Stimulated activated CD8-positive, alpha-beta memory T cell treated with anti-CD3 and anti-CD28 coated beads, Interleukin-7, amount 100 ng/mL, for 24 hours (primary cell): ENCODE data around the gene MCF2L.
A peak's percentile ranks its signal among the peaks of the same experiment; 100 is the strongest.
"Not testable (repeated sequence)": the region's sequence is repeated elsewhere in the genome, so short reads cannot be mapped to it uniquely, and the experiment has no call there.

Experiments used
- DNase-seq: peaks from one replicate; pipeline ENCODE4 v3.0.0-alpha.2; 2020; ENCODE audit warnings: low read depth

MCF2L gene

GRCh38 chr13:113015826-113016525, 47.0 kb downstream of the MCF2L start:
- no peak for DNase-seq

GRCh38 chr13:113016526-113017295, 47.7 kb downstream of the MCF2L start:
- no peak for DNase-seq

GRCh38 chr13:113017506-113018215, 48.6 kb downstream of the MCF2L start:
- no peak for DNase-seq

GRCh38 chr13:113018676-113019465, 49.9 kb downstream of the MCF2L start:
- no peak for DNase-seq

GRCh38 chr13:113020323-113021080, 51.5 kb downstream of the MCF2L start:
- DNase-seq, result no peak

- no peak for DNase-seq
Observed at GRCh38 chr13:113021391-113021790, 52.4 kb downstream of the MCF2L start.

- no peak for DNase-seq
Observed at GRCh38 chr13:113021811-113022210, 52.8 kb downstream of the MCF2L start.

GRCh38 chr13:113022391-113022744, 53.4 kb downstream of the MCF2L start:
- DNase-seq, result no peak

- DNase-seq, result no peak
Observed at GRCh38 chr13:113022745-113023574, 53.9 kb downstream of the MCF2L start.

- no peak for DNase-seq
Observed at GRCh38 chr13:113023694-113024430, 54.8 kb downstream of the MCF2L start.

- DNase-seq, result no peak
Observed at GRCh38 chr13:113024466-113024865, 55.5 kb downstream of the MCF2L start.

GRCh38 chr13:113026391-113026910, 57.4 kb downstream of the MCF2L start:
- no peak for DNase-seq

GRCh38 chr13:113027095-113027494, 58.1 kb downstream of the MCF2L start:
- no peak for DNase-seq

- DNase-seq, result no peak
Observed at GRCh38 chr13:113027566-113027965, 58.6 kb downstream of the MCF2L start.

- no peak for DNase-seq
Observed at GRCh38 chr13:113028336-113029060, 59.5 kb downstream of the MCF2L start.

- DNase-seq, result no peak
Observed at GRCh38 chr13:113029061-113029445, 60.0 kb downstream of the MCF2L start.

- DNase-seq, result peak; percentile 39
Observed at GRCh38 chr13:113029487-113030258, 60.7 kb downstream of the MCF2L start.

- not testable (repeated sequence) for DNase-seq
Observed at GRCh38 chr13:113030259-113030640, 61.2 kb downstream of the MCF2L start.
